ENCODE measurements around the gene ATAD1.
"Not testable (repeated sequence)": the region's sequence is repeated elsewhere in the genome, so short reads cannot be mapped to it uniquely, and the experiment has no call there.

Gene ATAD1

GRCh38 chr10:87739703-87740102 lies 78.3 kb downstream of the ATAD1 start:
- ATAC-seq (ENCODE audit: low read depth) (no peak), DNase-seq (ENCODE audit: low spot score) (no peak)
- Histone ChIP-seq H3K36me3 (ENCODE audit: low read depth) (no peaks in the 10 kb centered on the region), H3K4me1 (ENCODE audit: insufficient read depth, poor library complexity, severe bottlenecking) (peaks cover 9% of the 10 kb centered on the region), H3K27me3 (ENCODE audit: insufficient read depth, poor library complexity, severe bottlenecking) (no peaks in the 10 kb centered on the region), H3K27ac (ENCODE audit: poor library complexity, severe bottlenecking) (no peak overlapping the region), H3K9me3 (ENCODE audit: severe bottlenecking) (no peaks in the 10 kb centered on the region), H3K4me3 (ENCODE audit: severe bottlenecking) (no peak overlapping the region)
- no peak for TF ChIP-seq CTCF (IDR thresholded peaks at IDR 0.05; ENCODE audit: poor library complexity, severe bottlenecking)

GRCh38 chr10:87738253-87738652 lies 79.8 kb downstream of the ATAD1 start:
- not testable (repeated sequence) for H3K9me3 ChIP-seq (ENCODE audit: severe bottlenecking); H3K27ac ChIP-seq (ENCODE audit: poor library complexity, severe bottlenecking); ATAC-seq (ENCODE audit: low read depth); H3K36me3 ChIP-seq (ENCODE audit: low read depth); H3K4me1 ChIP-seq (ENCODE audit: insufficient read depth, poor library complexity, severe bottlenecking); DNase-seq (ENCODE audit: low spot score); H3K4me3 ChIP-seq (ENCODE audit: severe bottlenecking); H3K27me3 ChIP-seq (ENCODE audit: insufficient read depth, poor library complexity, severe bottlenecking)

- Histone ChIP-seq H3K4me3 (ENCODE audit: severe bottlenecking) (no peak overlapping the region), H3K36me3 (ENCODE audit: low read depth) (no peaks in the 10 kb centered on the region), H3K9me3 (ENCODE audit: severe bottlenecking) (no peaks in the 10 kb centered on the region), H3K27ac (ENCODE audit: poor library complexity, severe bottlenecking) (no peak overlapping the region), H3K4me1 (ENCODE audit: insufficient read depth, poor library complexity, severe bottlenecking) (peaks cover 5% of the 10 kb centered on the region), H3K27me3 (ENCODE audit: insufficient read depth, poor library complexity, severe bottlenecking) (no peaks in the 10 kb centered on the region)
- ATAC-seq (ENCODE audit: low read depth), result peak; percentile 71
- peak; percentile 89 for TF ChIP-seq CTCF (IDR thresholded peaks at IDR 0.05; ENCODE audit: poor library complexity, severe bottlenecking)
- DNase-seq (ENCODE audit: low spot score), result no peak
Measured at GRCh38 chr10:87734987-87735827, 82.8 kb downstream of the ATAD1 start.

- no peak for ATAC-seq (ENCODE audit: low read depth)
- no peaks in the 10 kb centered on the region for H3K36me3 ChIP-seq (ENCODE audit: low read depth)
- TF ChIP-seq CTCF (IDR thresholded peaks at IDR 0.05; ENCODE audit: poor library complexity, severe bottlenecking), result no peak
- H3K27ac ChIP-seq (ENCODE audit: poor library complexity, severe bottlenecking), result no peak overlapping the region
- no peak for DNase-seq (ENCODE audit: low spot score)
- no peak overlapping the region for H3K4me3 ChIP-seq (ENCODE audit: severe bottlenecking)
- no peaks in the 10 kb centered on the region for H3K9me3 ChIP-seq (ENCODE audit: severe bottlenecking)
- H3K4me1 ChIP-seq (ENCODE audit: insufficient read depth, poor library complexity, severe bottlenecking), result no peaks in the 10 kb centered on the region
- H3K27me3 ChIP-seq (ENCODE audit: insufficient read depth, poor library complexity, severe bottlenecking), result no peaks in the 10 kb centered on the region
Measured at GRCh38 chr10:87733081-87733480, 84.9 kb downstream of the ATAD1 start.

- Histone ChIP-seq H3K9me3 (ENCODE audit: severe bottlenecking) (no peaks in the 10 kb centered on the region), H3K27me3 (ENCODE audit: insufficient read depth, poor library complexity, severe bottlenecking) (no peaks in the 10 kb centered on the region), H3K4me1 (ENCODE audit: insufficient read depth, poor library complexity, severe bottlenecking) (no peaks in the 10 kb centered on the region), H3K27ac (ENCODE audit: poor library complexity, severe bottlenecking) (no peak overlapping the region), H3K4me3 (ENCODE audit: severe bottlenecking) (no peak overlapping the region), H3K36me3 (ENCODE audit: low read depth) (no peaks in the 10 kb centered on the region)
- no peak for ATAC-seq (ENCODE audit: low read depth)
- TF ChIP-seq CTCF (IDR thresholded peaks at IDR 0.05; ENCODE audit: poor library complexity, severe bottlenecking), result no peak
- DNase-seq (ENCODE audit: low spot score), result no peak
Measured at GRCh38 chr10:87729940-87730339, 88.1 kb downstream of the ATAD1 start.
